Measurements from ENCODE around the gene XCL1. TPM values are rescaled to one million over a fixed set of nuclear protein-coding genes. Genes with fewer than 3 reads are reported as not detected.
A peak's percentile ranks its signal among the peaks of the same experiment; 100 is the strongest.

XCL1 gene
- total RNA-seq, 1 donor from 2014 or later, result 1.2 TPM

DNA sequence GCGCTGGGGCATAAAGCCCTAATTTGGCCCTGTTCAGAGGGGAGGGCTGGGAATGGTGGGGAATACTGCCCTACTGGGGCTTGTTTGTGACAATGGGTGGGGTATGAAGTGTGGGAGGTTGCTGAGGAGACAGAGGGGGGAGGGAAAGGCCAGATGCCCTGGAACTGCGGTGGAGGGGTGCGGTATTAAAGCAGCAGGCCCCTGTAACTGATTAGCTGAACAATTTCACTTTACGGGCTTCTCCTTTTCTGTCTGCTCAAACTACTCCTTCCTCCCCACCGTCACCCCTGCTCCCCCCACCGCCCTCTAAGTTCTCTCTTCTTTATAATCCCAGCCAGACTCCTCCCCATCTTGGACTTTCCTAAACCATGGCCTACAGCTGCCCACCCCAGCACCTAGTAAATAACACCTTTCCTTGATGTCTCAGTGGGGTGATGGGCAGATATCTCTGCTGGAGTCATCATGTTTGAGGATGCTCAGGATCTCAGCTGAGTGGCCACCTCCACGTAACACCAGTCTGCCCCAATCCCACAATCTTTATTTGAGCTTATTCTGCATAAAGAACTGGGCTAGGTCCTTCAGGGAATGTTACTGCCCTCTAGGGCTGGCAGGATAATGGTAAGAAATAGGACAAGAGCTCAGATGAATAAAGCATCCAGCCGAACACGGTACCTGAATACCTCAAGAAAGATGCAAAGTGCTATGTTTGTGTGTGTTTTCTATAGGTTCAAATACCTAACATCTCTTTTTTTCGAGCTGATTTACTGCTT is 33.5 kb downstream of the XCL1 start:
- no peak for TF ChIP-seq CTCF (IDR thresholded peaks at IDR 0.05)
- no peak for ATAC-seq
- H3K36me3 ChIP-seq, result no peaks in the 10 kb centered on the region
- H3K4me1 ChIP-seq, result no peaks in the 10 kb centered on the region
- no peak overlapping the region for H3K27ac ChIP-seq
- no peaks in the 10 kb centered on the region for H3K9me3 ChIP-seq
- intact Hi-C loops (cut with DNase I), result no loop called here
- H3K4me3 ChIP-seq, result no peak overlapping the region
- no peak for DNase-seq
- no peaks in the 10 kb centered on the region for H3K27me3 ChIP-seq (ENCODE audit: low read depth)

GRCh38 chr1:168613038-168613451 is 36.6 kb downstream of the XCL1 start:
- H3K36me3 ChIP-seq, result no peaks in the 10 kb centered on the region

DNA sequence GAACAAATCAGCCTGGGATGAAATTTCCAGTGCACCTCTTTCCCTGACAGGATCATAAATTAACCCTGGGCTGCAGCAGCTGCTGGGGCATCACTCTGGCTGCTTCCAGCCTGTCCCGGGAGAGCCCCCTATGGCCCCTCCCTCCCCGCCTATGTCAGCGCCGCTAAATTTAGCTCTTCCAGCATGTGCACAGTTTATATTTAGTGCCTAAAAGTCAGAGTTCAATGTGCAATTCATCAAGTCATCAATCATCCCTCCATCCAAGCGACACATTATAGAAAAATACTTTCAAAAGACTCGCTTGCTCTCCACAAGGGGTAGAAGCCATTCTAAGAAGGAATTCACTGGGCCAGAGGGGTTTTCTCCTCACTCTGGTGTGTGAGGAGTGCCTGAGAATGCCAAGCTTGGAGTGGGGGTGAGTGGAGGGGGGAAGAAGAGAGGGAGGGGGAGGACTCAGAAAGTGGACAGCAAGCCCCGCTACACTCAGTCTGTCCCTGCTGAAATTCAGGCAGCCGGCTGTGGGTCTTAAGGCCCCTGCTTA is 37.4 kb downstream of the XCL1 start:
- Histone ChIP-seq H3K36me3 (no peaks in the 10 kb centered on the region), H3K27ac (no peak overlapping the region), H3K4me3 (no peak overlapping the region), H3K4me1 (no peaks in the 10 kb centered on the region), H3K9me3 (no peaks in the 10 kb centered on the region), H3K27me3 (ENCODE audit: low read depth) (no peaks in the 10 kb centered on the region)
- no peak for DNase-seq
- ATAC-seq, result peak; percentile 39 to 51
- TF ChIP-seq CTCF (IDR thresholded peaks at IDR 0.05), result no peak
- intact Hi-C loops (cut with DNase I), result no loop called here

More at GRCh38 chr1:168613038-168613451, 36.6 kb downstream of the XCL1 start:
- no peak for ATAC-seq
- intact Hi-C loops (cut with DNase I), result no loop called here
- TF ChIP-seq CTCF (IDR thresholded peaks at IDR 0.05), result no peak
- Histone ChIP-seq H3K27ac (no peak overlapping the region), H3K27me3 (ENCODE audit: low read depth) (no peaks in the 10 kb centered on the region), H3K9me3 (no peaks in the 10 kb centered on the region), H3K4me3 (no peak overlapping the region), H3K4me1 (no peaks in the 10 kb centered on the region)
- DNase-seq, result no peak

DNA sequence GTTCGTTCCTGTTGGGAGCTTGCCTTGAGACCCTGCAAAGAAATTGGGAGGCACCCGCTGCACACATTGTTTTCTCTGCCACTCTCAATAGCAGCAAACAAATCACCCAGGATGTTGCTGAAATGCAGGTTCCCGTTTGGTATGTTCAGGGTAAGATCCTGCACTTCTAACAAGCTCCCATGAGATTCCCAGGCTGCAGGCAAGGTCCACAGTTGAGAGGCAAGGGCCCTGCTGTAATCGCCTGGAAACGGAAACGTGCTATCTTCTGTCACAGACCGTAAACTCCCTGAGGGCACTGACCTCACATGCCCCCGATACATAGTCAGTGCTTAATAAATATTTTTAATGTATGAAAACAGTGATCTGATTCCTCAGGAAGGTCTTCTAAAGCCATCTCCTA is 37.8 kb downstream of the XCL1 start:
- ATAC-seq (no peak), DNase-seq (no peak)
- H3K27ac ChIP-seq, result no peak overlapping the region
- H3K9me3 ChIP-seq, result no peaks in the 10 kb centered on the region
- no peak for TF ChIP-seq CTCF (IDR thresholded peaks at IDR 0.05)
- no peaks in the 10 kb centered on the region for H3K36me3 ChIP-seq
- no peaks in the 10 kb centered on the region for H3K4me1 ChIP-seq
- H3K4me3 ChIP-seq, result no peak overlapping the region
- H3K27me3 ChIP-seq (ENCODE audit: low read depth), result no peaks in the 10 kb centered on the region
- intact Hi-C loops (cut with DNase I), result no loop called here

DNA sequence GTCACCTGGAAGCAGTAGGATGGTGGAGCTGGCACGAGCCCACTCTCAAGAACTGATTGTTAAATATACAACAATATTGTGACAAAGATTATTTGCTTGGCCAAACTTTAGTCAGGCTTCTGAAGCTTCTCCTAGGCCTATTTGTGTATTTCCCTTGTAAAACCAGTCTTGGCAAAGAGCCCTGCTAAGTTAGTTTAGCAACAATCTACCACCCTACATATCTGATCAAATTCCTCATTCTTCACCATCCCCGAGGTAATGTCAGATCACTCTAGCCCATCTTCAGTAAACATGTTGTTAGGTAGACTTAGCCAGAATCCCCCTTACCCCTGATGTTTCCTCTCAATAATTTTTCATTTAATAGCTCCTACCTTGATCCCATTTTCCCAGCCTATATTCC is 39.6 kb downstream of the XCL1 start:
- H3K9me3 ChIP-seq, result no peaks in the 10 kb centered on the region
- no peak for TF ChIP-seq CTCF (IDR thresholded peaks at IDR 0.05)
- DNase-seq, result no peak
- no peak for ATAC-seq
- H3K36me3 ChIP-seq, result no peaks in the 10 kb centered on the region
- H3K27me3 ChIP-seq (ENCODE audit: low read depth), result no peaks in the 10 kb centered on the region
- H3K4me3 ChIP-seq, result no peak overlapping the region
- intact Hi-C loops (cut with DNase I), result no loop called here
- no peaks in the 10 kb centered on the region for H3K4me1 ChIP-seq
- no peak overlapping the region for H3K27ac ChIP-seq
